WTC11 (cell line): ENCODE data around the gene DAPK1. TPM values are rescaled to one million over a fixed set of nuclear protein-coding genes. Genes with fewer than 3 reads are reported as not detected.

Source experiments
- ATAC-seq: fragments of 200-7000 bp; cut with Tn5 transposase; 2 replicates; pipeline ENCODE4 v1.10.0; 2021; ENCODE audit warnings: mild to moderate bottlenecking, moderate library complexity
- CTCF ChIA-PET: fragments of 300-600 bp; sonication (Branson Sonifier 250); formaldehyde crosslinking; loops from one replicate; lab custom pipeline; 2021; ENCODE audit warnings: antibody characterized with exemption; lab: Charles Lee
- POLR2A ChIA-PET: fragments of 350-600 bp; sonication (Branson Sonifier 250); formaldehyde crosslinking; loops from one replicate; lab custom pipeline; 2021; ENCODE audit warnings: antibody characterized with exemption; lab: Charles Lee
- DNase-seq: peaks from one replicate; pipeline ENCODE4 v3.0.0; 2021; ENCODE audit warnings: low spot score
- H3K27ac Mint-ChIP-seq: 2 replicates; pipeline ENCODE4 v1.8.0; 2021; ENCODE audit warnings: mixed read lengths
- H3K27me3 Mint-ChIP-seq: 2 replicates; pipeline ENCODE4 v1.8.0; 2021; ENCODE audit warnings: low read depth, mild to moderate bottlenecking, moderate library complexity, mixed read lengths
- H3K36me3 Mint-ChIP-seq: 2 replicates; pipeline ENCODE4 v1.8.0; 2021; ENCODE audit warnings: mixed read lengths
- H3K4me1 Mint-ChIP-seq: 2 replicates; pipeline ENCODE4 v1.8.0; 2022; ENCODE audit warnings: mixed read lengths
- H3K4me3 Mint-ChIP-seq: 2 replicates; pipeline ENCODE4 v1.8.0; 2021; ENCODE audit warnings: mild to moderate bottlenecking, moderate library complexity, mixed read lengths
- H3K9me3 Mint-ChIP-seq: 2 replicates; pipeline ENCODE4 v1.8.0; 2021; ENCODE audit warnings: mixed read lengths
- CBFB ChIP-seq: sonication (generic); formaldehyde crosslinking; IDR thresholded peaks from 2 replicates; pipeline ENCODE4 v1.8.1; 2022; ENCODE audit warnings: mild to moderate bottlenecking, low read depth, missing genetic modification reagents
- CREB1 ChIP-seq: sonication (generic); formaldehyde crosslinking; IDR thresholded peaks from 2 replicates; pipeline ENCODE4 v1.8.0; 2023; ENCODE audit warnings: mild to moderate bottlenecking, missing genetic modification reagents
- ESRRA ChIP-seq: sonication (generic); formaldehyde crosslinking; IDR thresholded peaks from 2 replicates; pipeline ENCODE4 v1.8.1; 2022; ENCODE audit warnings: mild to moderate bottlenecking, missing genetic modification reagents, borderline replicate concordance
- ETV6 ChIP-seq: sonication (generic); formaldehyde crosslinking; IDR thresholded peaks from 2 replicates; pipeline ENCODE4 v1.8.1; 2022; ENCODE audit warnings: mild to moderate bottlenecking, missing genetic modification reagents
- FOXJ3 ChIP-seq: sonication (generic); formaldehyde crosslinking; IDR thresholded peaks from 2 replicates; pipeline ENCODE4 v1.9.0; 2021; ENCODE audit warnings: missing genetic modification reagents, mild to moderate bottlenecking, borderline replicate concordance
- FOXK1 ChIP-seq: sonication (generic); formaldehyde crosslinking; IDR thresholded peaks from 2 replicates; pipeline ENCODE4 v1.8.0; 2022; ENCODE audit warnings: mild to moderate bottlenecking, moderate library complexity, missing genetic modification reagents
- HMGA2 ChIP-seq: fragments of 250-450 bp; sonication (Bioruptor Pico); IDR thresholded peaks from 2 replicates; pipeline ENCODE4 v1.4.0; 2021; ENCODE audit warnings: mild to moderate bottlenecking, moderate library complexity
- JUN ChIP-seq: sonication (generic); formaldehyde crosslinking; IDR thresholded peaks from 2 replicates; pipeline ENCODE4 v1.8.0; 2023; ENCODE audit warnings: mild to moderate bottlenecking, missing genetic modification reagents
- KAT7 ChIP-seq: sonication (generic); formaldehyde crosslinking; IDR thresholded peaks from 2 replicates; pipeline ENCODE4 v1.8.1; 2023; ENCODE audit warnings: missing genetic modification reagents, mild to moderate bottlenecking, borderline replicate concordance
- SOX15 ChIP-seq: fragments of 250-450 bp; sonication (Bioruptor Pico); IDR thresholded peaks from 2 replicates; pipeline ENCODE4 v1.9.0; 2021; ENCODE audit warnings: mild to moderate bottlenecking
- TCF7 ChIP-seq: sonication (generic); formaldehyde crosslinking; IDR thresholded peaks from 2 replicates; pipeline ENCODE4 v1.8.0; 2022; ENCODE audit warnings: mild to moderate bottlenecking, low read depth, missing genetic modification reagents, moderate library complexity
- TEAD1 ChIP-seq: sonication (generic); formaldehyde crosslinking; IDR thresholded peaks from 2 replicates; pipeline ENCODE4 v1.8.0; 2022; ENCODE audit warnings: mild to moderate bottlenecking, missing genetic modification reagents
- ZNF138 ChIP-seq: sonication (generic); formaldehyde crosslinking; conservative IDR thresholded peaks from 2 replicates; pipeline ENCODE4 v1.8.1; 2022; ENCODE audit warnings: mild to moderate bottlenecking, moderate library complexity, missing genetic modification reagents
- ZNF219 ChIP-seq: sonication (generic); formaldehyde crosslinking; IDR thresholded peaks from 2 replicates; pipeline ENCODE4 v1.8.0; 2023; ENCODE audit warnings: missing genetic modification reagents, mild to moderate bottlenecking, borderline replicate concordance
- total RNA-seq: library from RNA; stranded (reverse); gene quantifications from 3 replicates; pipeline ENCODE4 v1.2.3, GENCODE V29; 2021
- TF ChIP-seq, protein P1 (sequence below): fragments of 250-450 bp; sonication (Bioruptor Pico); IDR thresholded peaks from 2 replicates; pipeline ENCODE4 v1.9.0; 2021; ENCODE audit warnings: mild to moderate bottlenecking, borderline replicate concordance
- TF ChIP-seq, protein P2 (sequence below): sonication (generic); formaldehyde crosslinking; IDR thresholded peaks from 2 replicates; pipeline ENCODE4 v1.8.0; 2022; ENCODE audit warnings: mild to moderate bottlenecking, missing genetic modification reagents
- TF ChIP-seq, protein P3 (sequence below): sonication (generic); formaldehyde crosslinking; IDR thresholded peaks from 2 replicates; pipeline ENCODE4 v1.8.1; 2022; ENCODE audit warnings: missing genetic modification reagents, borderline replicate concordance
- TF ChIP-seq, protein P4 (sequence below): sonication (generic); formaldehyde crosslinking; IDR thresholded peaks from 2 replicates; pipeline ENCODE4 v1.8.1; 2023; ENCODE audit warnings: mild to moderate bottlenecking, moderate library complexity, missing genetic modification reagents
- TF ChIP-seq, protein P5 (sequence below): sonication (generic); formaldehyde crosslinking; IDR thresholded peaks from 2 replicates; pipeline ENCODE4 v1.8.1; 2023; ENCODE audit warnings: mild to moderate bottlenecking, missing genetic modification reagents, moderate library complexity
- TF ChIP-seq, protein P6 (sequence below): sonication (generic); formaldehyde crosslinking; IDR thresholded peaks from 2 replicates; pipeline ENCODE4 v1.8.1; 2022; ENCODE audit warnings: low read depth, missing genetic modification reagents, borderline replicate concordance
- TF ChIP-seq, protein P7 (sequence below): fragments of 200-600 bp; IDR thresholded peaks from 2 replicates; pipeline ENCODE4 v1.8.0; 2022; ENCODE audit warnings: antibody characterized with exemption

Gene DAPK1
- total RNA-seq, 1 experiment from 2014 or later, result 129 TPM

DNA sequence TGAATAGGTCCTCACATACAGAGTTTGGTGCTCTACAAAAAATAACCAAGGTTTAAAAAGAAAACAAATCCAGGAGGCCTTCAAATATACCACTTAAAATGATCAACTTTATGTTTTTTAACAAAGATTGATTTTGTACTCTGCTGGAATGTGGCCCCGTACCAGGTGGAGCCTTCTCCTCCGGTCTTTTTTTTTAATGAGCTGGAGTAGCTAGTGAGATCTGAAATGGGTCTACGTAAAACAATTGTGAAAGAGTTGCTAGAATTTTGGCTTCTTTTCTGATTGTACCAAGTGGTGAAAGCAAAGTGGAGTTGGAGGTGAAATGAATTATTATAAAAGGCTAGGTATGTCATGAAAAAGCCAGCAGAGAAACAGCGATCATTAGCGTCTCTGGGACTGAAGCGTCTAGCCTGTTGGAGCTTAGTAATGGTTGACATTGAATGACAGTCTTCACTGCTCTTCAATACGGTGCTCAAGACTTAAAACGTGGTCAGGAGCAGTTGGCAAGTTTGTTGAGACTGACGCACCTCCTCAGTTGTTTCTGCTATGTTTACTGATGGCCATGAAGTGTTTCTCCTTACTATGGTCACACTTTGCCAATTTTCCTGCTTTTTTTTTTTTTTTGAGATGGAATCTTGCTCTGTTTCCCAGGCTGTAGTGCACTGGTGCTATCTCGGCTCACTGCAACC lies 84.4 kb downstream of the DAPK1 start (continued):
- TF ChIP-seq, protein P1, sequence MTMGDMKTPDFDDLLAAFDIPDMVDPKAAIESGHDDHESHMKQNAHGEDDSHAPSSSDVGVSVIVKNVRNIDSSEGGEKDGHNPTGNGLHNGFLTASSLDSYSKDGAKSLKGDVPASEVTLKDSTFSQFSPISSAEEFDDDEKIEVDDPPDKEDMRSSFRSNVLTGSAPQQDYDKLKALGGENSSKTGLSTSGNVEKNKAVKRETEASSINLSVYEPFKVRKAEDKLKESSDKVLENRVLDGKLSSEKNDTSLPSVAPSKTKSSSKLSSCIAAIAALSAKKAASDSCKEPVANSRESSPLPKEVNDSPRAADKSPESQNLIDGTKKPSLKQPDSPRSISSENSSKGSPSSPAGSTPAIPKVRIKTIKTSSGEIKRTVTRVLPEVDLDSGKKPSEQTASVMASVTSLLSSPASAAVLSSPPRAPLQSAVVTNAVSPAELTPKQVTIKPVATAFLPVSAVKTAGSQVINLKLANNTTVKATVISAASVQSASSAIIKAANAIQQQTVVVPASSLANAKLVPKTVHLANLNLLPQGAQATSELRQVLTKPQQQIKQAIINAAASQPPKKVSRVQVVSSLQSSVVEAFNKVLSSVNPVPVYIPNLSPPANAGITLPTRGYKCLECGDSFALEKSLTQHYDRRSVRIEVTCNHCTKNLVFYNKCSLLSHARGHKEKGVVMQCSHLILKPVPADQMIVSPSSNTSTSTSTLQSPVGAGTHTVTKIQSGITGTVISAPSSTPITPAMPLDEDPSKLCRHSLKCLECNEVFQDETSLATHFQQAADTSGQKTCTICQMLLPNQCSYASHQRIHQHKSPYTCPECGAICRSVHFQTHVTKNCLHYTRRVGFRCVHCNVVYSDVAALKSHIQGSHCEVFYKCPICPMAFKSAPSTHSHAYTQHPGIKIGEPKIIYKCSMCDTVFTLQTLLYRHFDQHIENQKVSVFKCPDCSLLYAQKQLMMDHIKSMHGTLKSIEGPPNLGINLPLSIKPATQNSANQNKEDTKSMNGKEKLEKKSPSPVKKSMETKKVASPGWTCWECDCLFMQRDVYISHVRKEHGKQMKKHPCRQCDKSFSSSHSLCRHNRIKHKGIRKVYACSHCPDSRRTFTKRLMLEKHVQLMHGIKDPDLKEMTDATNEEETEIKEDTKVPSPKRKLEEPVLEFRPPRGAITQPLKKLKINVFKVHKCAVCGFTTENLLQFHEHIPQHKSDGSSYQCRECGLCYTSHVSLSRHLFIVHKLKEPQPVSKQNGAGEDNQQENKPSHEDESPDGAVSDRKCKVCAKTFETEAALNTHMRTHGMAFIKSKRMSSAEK (CRISPR knock-in tag), result no peak

DNA sequence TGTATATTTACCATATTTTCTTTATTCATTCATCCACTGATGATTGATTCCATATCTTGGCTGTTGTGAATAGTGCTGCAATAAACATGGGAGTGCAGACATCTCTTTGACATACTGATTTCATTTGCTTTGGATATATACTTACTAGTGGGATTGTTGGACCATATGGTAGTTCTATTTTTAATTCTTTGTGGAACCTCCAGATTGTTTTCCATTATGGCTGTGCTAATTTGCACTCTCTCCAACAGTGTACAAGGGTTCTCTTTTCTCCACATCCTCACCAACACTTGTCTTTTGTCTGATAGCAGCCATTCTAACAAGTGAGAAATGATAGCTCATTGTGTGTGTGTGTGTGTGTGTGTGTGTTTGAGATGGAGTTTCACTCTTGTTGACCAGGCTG lies 86.7 kb downstream of the DAPK1 start:
- H3K4me1 Mint-ChIP-seq, result peaks cover 35% of the 10 kb centered on the region
- CTCF ChIA-PET, result no interaction called here
- H3K36me3 Mint-ChIP-seq, result no peaks in the 10 kb centered on the region
- no peak overlapping the region for H3K27ac Mint-ChIP-seq
- no peak for DNase-seq
- POLR2A ChIA-PET, result no interaction called here
- TF ChIP-seq JUN (CRISPR knock-in tag) (no peak), FOXJ3 (CRISPR knock-in tag) (no peak), TEAD1 (no peak), HMGA2 (CRISPR knock-in tag) (no peak), KAT7 (CRISPR knock-in tag) (no peak), ZNF219 (CRISPR knock-in tag) (no peak), FOXK1 (CRISPR knock-in tag) (no peak), ETV6 (CRISPR knock-in tag) (no peak), SOX15 (CRISPR knock-in tag) (no peak), ZNF138 (CRISPR knock-in tag) (no peak), CBFB (CRISPR knock-in tag) (no peak), TCF7 (no peak), ESRRA (CRISPR knock-in tag) (no peak), CREB1 (CRISPR knock-in tag) (no peak)
- TF ChIP-seq, protein P2, sequence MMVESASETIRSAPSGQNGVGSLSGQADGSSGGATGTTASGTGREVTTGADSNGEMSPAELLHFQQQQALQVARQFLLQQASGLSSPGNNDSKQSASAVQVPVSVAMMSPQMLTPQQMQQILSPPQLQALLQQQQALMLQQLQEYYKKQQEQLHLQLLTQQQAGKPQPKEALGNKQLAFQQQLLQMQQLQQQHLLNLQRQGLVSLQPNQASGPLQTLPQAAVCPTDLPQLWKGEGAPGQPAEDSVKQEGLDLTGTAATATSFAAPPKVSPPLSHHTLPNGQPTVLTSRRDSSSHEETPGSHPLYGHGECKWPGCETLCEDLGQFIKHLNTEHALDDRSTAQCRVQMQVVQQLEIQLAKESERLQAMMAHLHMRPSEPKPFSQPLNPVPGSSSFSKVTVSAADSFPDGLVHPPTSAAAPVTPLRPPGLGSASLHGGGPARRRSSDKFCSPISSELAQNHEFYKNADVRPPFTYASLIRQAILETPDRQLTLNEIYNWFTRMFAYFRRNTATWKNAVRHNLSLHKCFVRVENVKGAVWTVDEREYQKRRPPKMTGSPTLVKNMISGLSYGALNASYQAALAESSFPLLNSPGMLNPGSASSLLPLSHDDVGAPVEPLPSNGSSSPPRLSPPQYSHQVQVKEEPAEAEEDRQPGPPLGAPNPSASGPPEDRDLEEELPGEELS (CRISPR knock-in tag), result no peak
- TF ChIP-seq, protein P3, sequence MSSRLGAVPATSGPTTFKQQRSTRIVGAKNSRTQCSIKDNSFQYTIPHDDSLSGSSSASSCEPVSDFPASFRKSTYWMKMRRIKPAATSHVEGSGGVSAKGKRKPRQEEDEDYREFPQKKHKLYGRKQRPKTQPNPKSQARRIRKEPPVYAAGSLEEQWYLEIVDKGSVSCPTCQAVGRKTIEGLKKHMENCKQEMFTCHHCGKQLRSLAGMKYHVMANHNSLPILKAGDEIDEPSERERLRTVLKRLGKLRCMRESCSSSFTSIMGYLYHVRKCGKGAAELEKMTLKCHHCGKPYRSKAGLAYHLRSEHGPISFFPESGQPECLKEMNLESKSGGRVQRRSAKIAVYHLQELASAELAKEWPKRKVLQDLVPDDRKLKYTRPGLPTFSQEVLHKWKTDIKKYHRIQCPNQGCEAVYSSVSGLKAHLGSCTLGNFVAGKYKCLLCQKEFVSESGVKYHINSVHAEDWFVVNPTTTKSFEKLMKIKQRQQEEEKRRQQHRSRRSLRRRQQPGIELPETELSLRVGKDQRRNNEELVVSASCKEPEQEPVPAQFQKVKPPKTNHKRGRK (CRISPR knock-in tag), result no peak
- TF ChIP-seq, protein P4, sequence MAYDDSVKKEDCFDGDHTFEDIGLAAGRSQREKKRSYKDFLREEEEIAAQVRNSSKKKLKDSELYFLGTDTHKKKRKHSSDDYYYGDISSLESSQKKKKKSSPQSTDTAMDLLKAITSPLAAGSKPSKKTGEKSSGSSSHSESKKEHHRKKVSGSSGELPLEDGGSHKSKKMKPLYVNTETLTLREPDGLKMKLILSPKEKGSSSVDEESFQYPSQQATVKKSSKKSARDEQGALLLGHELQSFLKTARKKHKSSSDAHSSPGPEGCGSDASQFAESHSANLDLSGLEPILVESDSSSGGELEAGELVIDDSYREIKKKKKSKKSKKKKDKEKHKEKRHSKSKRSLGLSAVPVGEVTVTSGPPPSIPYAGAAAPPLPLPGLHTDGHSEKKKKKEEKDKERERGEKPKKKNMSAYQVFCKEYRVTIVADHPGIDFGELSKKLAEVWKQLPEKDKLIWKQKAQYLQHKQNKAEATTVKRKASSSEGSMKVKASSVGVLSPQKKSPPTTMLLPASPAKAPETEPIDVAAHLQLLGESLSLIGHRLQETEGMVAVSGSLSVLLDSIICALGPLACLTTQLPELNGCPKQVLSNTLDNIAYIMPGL, result no peak
- TF ChIP-seq, protein P5, sequence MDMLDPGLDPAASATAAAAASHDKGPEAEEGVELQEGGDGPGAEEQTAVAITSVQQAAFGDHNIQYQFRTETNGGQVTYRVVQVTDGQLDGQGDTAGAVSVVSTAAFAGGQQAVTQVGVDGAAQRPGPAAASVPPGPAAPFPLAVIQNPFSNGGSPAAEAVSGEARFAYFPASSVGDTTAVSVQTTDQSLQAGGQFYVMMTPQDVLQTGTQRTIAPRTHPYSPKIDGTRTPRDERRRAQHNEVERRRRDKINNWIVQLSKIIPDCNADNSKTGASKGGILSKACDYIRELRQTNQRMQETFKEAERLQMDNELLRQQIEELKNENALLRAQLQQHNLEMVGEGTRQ (CRISPR knock-in tag), result no peak
- TF ChIP-seq, protein P6, sequence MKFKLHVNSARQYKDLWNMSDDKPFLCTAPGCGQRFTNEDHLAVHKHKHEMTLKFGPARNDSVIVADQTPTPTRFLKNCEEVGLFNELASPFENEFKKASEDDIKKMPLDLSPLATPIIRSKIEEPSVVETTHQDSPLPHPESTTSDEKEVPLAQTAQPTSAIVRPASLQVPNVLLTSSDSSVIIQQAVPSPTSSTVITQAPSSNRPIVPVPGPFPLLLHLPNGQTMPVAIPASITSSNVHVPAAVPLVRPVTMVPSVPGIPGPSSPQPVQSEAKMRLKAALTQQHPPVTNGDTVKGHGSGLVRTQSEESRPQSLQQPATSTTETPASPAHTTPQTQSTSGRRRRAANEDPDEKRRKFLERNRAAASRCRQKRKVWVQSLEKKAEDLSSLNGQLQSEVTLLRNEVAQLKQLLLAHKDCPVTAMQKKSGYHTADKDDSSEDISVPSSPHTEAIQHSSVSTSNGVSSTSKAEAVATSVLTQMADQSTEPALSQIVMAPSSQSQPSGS (CRISPR knock-in tag), result no peak
- TF ChIP-seq, protein P7, sequence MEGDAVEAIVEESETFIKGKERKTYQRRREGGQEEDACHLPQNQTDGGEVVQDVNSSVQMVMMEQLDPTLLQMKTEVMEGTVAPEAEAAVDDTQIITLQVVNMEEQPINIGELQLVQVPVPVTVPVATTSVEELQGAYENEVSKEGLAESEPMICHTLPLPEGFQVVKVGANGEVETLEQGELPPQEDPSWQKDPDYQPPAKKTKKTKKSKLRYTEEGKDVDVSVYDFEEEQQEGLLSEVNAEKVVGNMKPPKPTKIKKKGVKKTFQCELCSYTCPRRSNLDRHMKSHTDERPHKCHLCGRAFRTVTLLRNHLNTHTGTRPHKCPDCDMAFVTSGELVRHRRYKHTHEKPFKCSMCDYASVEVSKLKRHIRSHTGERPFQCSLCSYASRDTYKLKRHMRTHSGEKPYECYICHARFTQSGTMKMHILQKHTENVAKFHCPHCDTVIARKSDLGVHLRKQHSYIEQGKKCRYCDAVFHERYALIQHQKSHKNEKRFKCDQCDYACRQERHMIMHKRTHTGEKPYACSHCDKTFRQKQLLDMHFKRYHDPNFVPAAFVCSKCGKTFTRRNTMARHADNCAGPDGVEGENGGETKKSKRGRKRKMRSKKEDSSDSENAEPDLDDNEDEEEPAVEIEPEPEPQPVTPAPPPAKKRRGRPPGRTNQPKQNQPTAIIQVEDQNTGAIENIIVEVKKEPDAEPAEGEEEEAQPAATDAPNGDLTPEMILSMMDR, result no peak
- no peak overlapping the region for H3K4me3 Mint-ChIP-seq
- H3K27me3 Mint-ChIP-seq, result no peaks in the 10 kb centered on the region
- ATAC-seq, result no peak
- no peaks in the 10 kb centered on the region for H3K9me3 Mint-ChIP-seq
